H9 (cell line): ENCODE results near the gene XPNPEP2. TPM values are rescaled to one million over a fixed set of nuclear protein-coding genes. Genes with fewer than 3 reads are reported as not detected.

Experiments
- DNase-seq: peaks from one replicate; pipeline ENCODE4 v3.0.0-alpha.2; 2017
- H2AFZ ChIP-seq: one replicate; pipeline ENCODE4 v1.6.1; 2013; ENCODE audit warnings: mild to moderate bottlenecking, low read length, control low read depth, moderate library complexity
- H2AK5ac ChIP-seq: 2 replicates; pipeline ENCODE4 v1.6.1; 2013; ENCODE audit warnings: low read length, control low read depth, mixed read lengths; ENCODE audit not compliant: insufficient read length
- H2BK120ac ChIP-seq: one replicate; pipeline ENCODE4 v1.6.1; 2013; ENCODE audit warnings: low read depth, mild to moderate bottlenecking, low read length, control low read depth, inconsistent platforms; ENCODE audit not compliant: poor library complexity, severe bottlenecking
- H2BK12ac ChIP-seq: 2 replicates; pipeline ENCODE4 v1.6.1; 2013; ENCODE audit warnings: low read length, control low read depth, mixed read lengths, low read depth; ENCODE audit not compliant: insufficient read length
- H2BK15ac ChIP-seq: 2 replicates; pipeline ENCODE4 v1.6.1; 2013; ENCODE audit warnings: low read depth, low read length, control low read depth
- H2BK20ac ChIP-seq: one replicate; pipeline ENCODE4 v1.6.1; 2013; ENCODE audit warnings: low read depth, mild to moderate bottlenecking, low read length, control low read depth, inconsistent platforms; ENCODE audit not compliant: poor library complexity, severe bottlenecking
- H2BK5ac ChIP-seq: 2 replicates; pipeline ENCODE4 v1.6.1; 2013; ENCODE audit warnings: low read length, control low read depth, mixed read lengths; ENCODE audit not compliant: insufficient read length
- H3K14ac ChIP-seq: 2 replicates; pipeline ENCODE4 v1.6.1; 2013; ENCODE audit warnings: low read length, control low read depth; ENCODE audit not compliant: insufficient read depth
- H3K18ac ChIP-seq: 2 replicates; pipeline ENCODE4 v1.6.1; 2013; ENCODE audit warnings: low read depth, mild to moderate bottlenecking, mixed read lengths, low read length, control low read depth; ENCODE audit not compliant: insufficient read length
- H3K23ac ChIP-seq: 2 replicates; pipeline ENCODE4 v1.6.1; 2013; ENCODE audit warnings: low read length, control low read depth, mixed read lengths, low read depth; ENCODE audit not compliant: insufficient read length
- H3K23me2 ChIP-seq: 2 replicates; pipeline ENCODE4 v1.6.1; 2013; ENCODE audit warnings: low read depth, mild to moderate bottlenecking, mixed read lengths, low read length, control low read depth; ENCODE audit not compliant: insufficient read length, poor library complexity, severe bottlenecking
- H3K27ac ChIP-seq: 2 replicates; pipeline ENCODE4 v1.5.1; 2013; ENCODE audit warnings: low read length, control low read depth, mixed read lengths, low read depth; ENCODE audit not compliant: insufficient read length
- H3K27me3 ChIP-seq: 2 replicates; pipeline ENCODE4 v1.6.1; 2013; ENCODE audit warnings: low read length, control low read depth, inconsistent platforms; ENCODE audit not compliant: insufficient read depth
- H3K4ac ChIP-seq: 2 replicates; pipeline ENCODE4 v1.6.1; 2013; ENCODE audit warnings: low read depth, mild to moderate bottlenecking, control low read depth, inconsistent platforms, low read length, moderate library complexity
- H3K4me1 ChIP-seq: 2 replicates; pipeline ENCODE4 v1.6.1; 2013; ENCODE audit warnings: low read length, control low read depth, inconsistent platforms; ENCODE audit not compliant: insufficient read depth
- H3K4me2 ChIP-seq: 2 replicates; pipeline ENCODE4 v1.6.1; 2013; ENCODE audit warnings: low read length, control low read depth, mixed read lengths; ENCODE audit not compliant: insufficient read length, insufficient read depth
- H3K56ac ChIP-seq: 2 replicates; pipeline ENCODE4 v1.6.1; 2013; ENCODE audit warnings: low read depth, mild to moderate bottlenecking, mixed read lengths, low read length, control low read depth; ENCODE audit not compliant: insufficient read length
- H3K79me1 ChIP-seq: 2 replicates; pipeline ENCODE4 v1.6.1; 2013; ENCODE audit warnings: low read depth, mild to moderate bottlenecking, moderate library complexity, low read length, control low read depth, inconsistent platforms; ENCODE audit not compliant: insufficient read depth, poor library complexity, severe bottlenecking
- H3K79me2 ChIP-seq: 2 replicates; pipeline ENCODE4 v1.6.1; 2013; ENCODE audit warnings: low read length, control low read depth, inconsistent platforms; ENCODE audit not compliant: insufficient read depth
- H3K9ac ChIP-seq: 2 replicates; pipeline ENCODE4 v1.6.1; 2013; ENCODE audit warnings: low read length, control low read depth, mixed read lengths; ENCODE audit not compliant: insufficient read length; ENCODE audit errors: extremely low read depth
- H3K9me3 ChIP-seq: one replicate; pipeline ENCODE4 v1.6.1; 2013; ENCODE audit warnings: low read depth, low read length, inconsistent platforms; ENCODE audit not compliant: control insufficient read depth
- H3T11ph ChIP-seq: one replicate; pipeline ENCODE4 v1.6.1; 2013; ENCODE audit warnings: mild to moderate bottlenecking, low read length, control low read depth, inconsistent platforms
- H4K20me1 ChIP-seq: one replicate; pipeline ENCODE4 v1.6.1; 2013; ENCODE audit not compliant: control insufficient read depth, insufficient read length, insufficient read depth
- H4K5ac ChIP-seq: 2 replicates; pipeline ENCODE4 v1.6.1; 2013; ENCODE audit warnings: low read depth, mild to moderate bottlenecking, mixed read lengths, low read length, control low read depth; ENCODE audit not compliant: insufficient read length
- H4K8ac ChIP-seq: replicated peaks from 2 replicates; pipeline ENCODE4 v1.6.1; 2013; ENCODE audit warnings: low read length, control low read depth, mixed read lengths, low read depth; ENCODE audit not compliant: insufficient read length
- H4K91ac ChIP-seq: 2 replicates; pipeline ENCODE4 v1.6.1; 2013; ENCODE audit warnings: low read depth, mild to moderate bottlenecking, moderate library complexity, mixed read lengths, low read length, control low read depth; ENCODE audit not compliant: insufficient read length
- H3K27ac Mint-ChIP-seq, 3 experiments: 2 replicates in 2 of 3; 3 replicates in 1 of 3; pipeline ENCODE4 v1.8.0; 2020 to 2021; ENCODE audit warnings: mixed read lengths in 3 of 3, mild to moderate bottlenecking in 1 of 3, moderate library complexity in 1 of 3
- H3K27me3 Mint-ChIP-seq: 2 replicates; pipeline ENCODE4 v1.8.0; 2021; ENCODE audit warnings: low read depth, mild to moderate bottlenecking, moderate library complexity, mixed read lengths
- H3K36me3 Mint-ChIP-seq, 3 experiments: 2 replicates in 2 of 3; 3 replicates in 1 of 3; pipeline ENCODE4 v1.8.0; 2020 to 2021; ENCODE audit warnings: low read depth in 3 of 3, mixed read lengths in 3 of 3; ENCODE audit not compliant: insufficient read depth in 1 of 3
- H3K4me1 Mint-ChIP-seq, 2 experiments: 2 replicates each; pipeline ENCODE4 v1.8.0; 2020; ENCODE audit warnings: mixed read lengths in 2 of 2
- H3K4me3 Mint-ChIP-seq, 2 experiments: 2 replicates in 1 of 2; 3 replicates in 1 of 2; pipeline ENCODE4 v1.8.0; 2020 to 2021; ENCODE audit warnings: mild to moderate bottlenecking in 2 of 2, mixed read lengths in 2 of 2, moderate library complexity in 1 of 2
- H3K9me3 Mint-ChIP-seq, 2 experiments: 2 replicates in 1 of 2; 3 replicates in 1 of 2; pipeline ENCODE4 v1.8.0; 2020; ENCODE audit warnings: mild to moderate bottlenecking in 2 of 2, mixed read lengths in 2 of 2, moderate library complexity in 1 of 2
- CTCF ChIP-seq: fragments of 200-600 bp; sonication (generic); conservative IDR thresholded peaks from 3 replicates; pipeline ENCODE4 v1.8.0; 2021; ENCODE audit warnings: antibody characterized with exemption, mild to moderate bottlenecking
- WGBS: extraction: QIAGEN DNeasy Blood & Tissue Kit; methylation state at CpG from one replicate; pipeline ENCODE4 v1.1.7; 2013; ENCODE audit warnings: missing lambda C conversion rate, low lambda C conversion rate, mixed read lengths; ENCODE audit not compliant: insufficient read length; ENCODE audit errors: extremely low coverage; 5-methylcytosine and 5-hydroxymethylcytosine counted together
- total RNA-seq: library from RNA; stranded (reverse); gene quantifications from 2 replicates; pipeline ENCODE4 v1.2.1, GENCODE V29; 2021

The XPNPEP2 gene
- total RNA-seq, 1 experiment from 2014 or later: 0.11 TPM

DNA sequence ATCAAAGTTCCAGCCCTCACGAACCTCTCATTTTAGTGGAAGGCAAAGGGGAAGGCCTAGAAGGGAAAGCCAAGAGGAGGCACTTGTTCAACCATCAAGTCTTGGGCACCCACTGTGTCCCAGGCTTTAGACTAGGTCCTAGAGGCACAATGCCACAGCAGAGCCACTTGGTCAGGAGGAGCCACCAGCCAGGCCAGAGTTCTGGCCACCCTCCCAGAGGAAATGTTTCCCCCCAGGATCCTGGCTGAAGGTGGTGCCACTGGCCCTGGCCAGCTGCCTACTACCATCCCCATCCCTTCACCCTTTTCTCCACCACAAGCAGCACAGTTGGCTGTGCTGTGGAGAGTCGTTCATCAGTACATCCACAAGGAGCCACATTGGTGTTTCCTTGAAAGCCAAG is 34.3 kb upstream of the XPNPEP2 start:
- H3T11ph ChIP-seq: no peak overlapping the region
- no peak overlapping the region for H3K27ac ChIP-seq
- no peak overlapping the region for H3K9ac ChIP-seq
- no peaks in the 10 kb centered on the region for H3K79me2 ChIP-seq
- no peaks in the 10 kb centered on the region for H3K4me1 ChIP-seq
- no peaks in the 10 kb centered on the region for H4K20me1 ChIP-seq
- H2BK15ac ChIP-seq: no peak overlapping the region
- H3K27me3 ChIP-seq: no peaks in the 10 kb centered on the region; the same call in 1 of the 2 replicates
- H3K18ac ChIP-seq: no peak overlapping the region
- H2BK120ac ChIP-seq: no peak overlapping the region
- H3K27ac Mint-ChIP-seq: no peak overlapping the region
- 0 out of 4 replicates have a peak, but pooled peaks cover 0 to 5% of the 10 kb centered on the region in 2 experiments for H3K4me1 Mint-ChIP-seq
- H3K4me2 ChIP-seq: no peak overlapping the region
- H3K23ac ChIP-seq: no peak overlapping the region
- H3K9me3 Mint-ChIP-seq: peaks cover 12 to 72% of the 10 kb centered on the region in 2 experiments
- TF ChIP-seq CTCF: no peak
- no peak overlapping the region for H3K14ac ChIP-seq
- H3K9me3 ChIP-seq: peaks cover 8% of the 10 kb centered on the region
- H3K27me3 Mint-ChIP-seq: peaks cover 26% of the 10 kb centered on the region
- H4K8ac ChIP-seq: no peak overlapping the region
- no peak overlapping the region for H3K56ac ChIP-seq
- no peak overlapping the region for H4K5ac ChIP-seq
- no peak overlapping the region for H2BK12ac ChIP-seq
- no CpG with 5 or more reads among the region's 2 CpGs for WGBS
- DNase-seq: no peak
- H3K36me3 Mint-ChIP-seq: peaks cover 0 to 13% (median 4%) of the 10 kb centered on the region in 3 experiments; a peak in 3 of 7 replicates
- H2BK20ac ChIP-seq: no peak overlapping the region
- no peak overlapping the region for H3K4ac ChIP-seq
- H2AFZ ChIP-seq: no peak overlapping the region
- no peaks in the 10 kb centered on the region for H3K79me1 ChIP-seq
- no peak overlapping the region for H4K91ac ChIP-seq
- no peaks in the 10 kb centered on the region for H3K23me2 ChIP-seq
- H2AK5ac ChIP-seq: no peak overlapping the region
- H3K4me3 Mint-ChIP-seq: no peak overlapping the region
- no peak overlapping the region for H2BK5ac ChIP-seq
